GM12865 (cell line): ENCODE data around the gene TP73.

Experiments used
- DNase-seq: peaks from one replicate; pipeline ENCODE4 v3.0.0; 2010; ENCODE audit warnings: low read depth
- H3K4me3 ChIP-seq: 2 replicates; pipeline ENCODE4 v1.5.1; 2011; ENCODE audit warnings: mild to moderate bottlenecking, low read depth, low read length, control low read depth
- CTCF ChIP-seq: IDR thresholded peaks from 2 replicates; pipeline ENCODE4 v1.5.1; 2011; ENCODE audit warnings: low read length, control low read depth, low read depth, inconsistent platforms; ENCODE audit not compliant: insufficient read depth; ENCODE audit errors: missing control alignments

Gene TP73

GRCh38 chr1:3761296-3762010 lies 109.1 kb downstream of the TP73 start:
- H3K4me3 ChIP-seq, result no peak overlapping the region
- no peak for TF ChIP-seq CTCF
- DNase-seq, result no peak

- DNase-seq, result no peak
- no peak for TF ChIP-seq CTCF
- no peak overlapping the region for H3K4me3 ChIP-seq
These were observed 110.0 kb downstream of the TP73 start for GRCh38 chr1:3762151-3762872.

GRCh38 chr1:3762873-3763228 lies 110.5 kb downstream of the TP73 start:
- DNase-seq, result no peak
- H3K4me3 ChIP-seq, result no peak overlapping the region
- no peak for TF ChIP-seq CTCF

GRCh38 chr1:3763351-3764125 lies 111.2 kb downstream of the TP73 start:
- no peak for DNase-seq
- no peak overlapping the region for H3K4me3 ChIP-seq
- TF ChIP-seq CTCF, result no peak

GRCh38 chr1:3767328-3767925 lies 115.1 kb downstream of the TP73 start:
- DNase-seq, result no peak
- no peak overlapping the region for H3K4me3 ChIP-seq
- TF ChIP-seq CTCF, result no peak

GRCh38 chr1:3768811-3769390 lies 116.6 kb downstream of the TP73 start:
- TF ChIP-seq CTCF, result no peak

More at GRCh38 chr1:3768811-3769390, 116.6 kb downstream of the TP73 start:
- no peak overlapping the region for H3K4me3 ChIP-seq
- DNase-seq, result no peak
